ENCODE measurements around the gene GLDN.

Gene GLDN

DNA sequence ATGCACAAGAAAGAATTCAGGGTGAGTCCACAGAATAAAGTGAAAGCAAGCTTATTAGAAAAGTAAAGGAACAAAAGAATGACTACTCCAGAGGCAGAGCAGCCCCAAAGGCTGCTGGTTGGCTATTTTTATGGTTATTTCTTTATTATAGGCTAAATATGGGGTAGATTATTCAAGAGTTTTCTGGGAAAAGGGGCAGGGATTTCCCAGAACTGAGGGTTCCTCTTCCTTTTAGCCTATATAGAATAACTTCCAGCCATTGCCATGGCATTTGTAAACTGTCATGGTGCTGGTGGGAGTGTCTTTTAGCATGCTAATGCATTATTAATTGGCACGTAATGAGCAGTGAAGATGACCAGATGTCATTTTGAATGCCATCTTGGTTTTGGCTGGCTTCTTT is 13.6 kb downstream of the GLDN start:
- DNase-seq: no peak
- no peaks in the 10 kb centered on the region for H3K27me3 ChIP-seq
- H3K9me3 ChIP-seq: no peaks in the 10 kb centered on the region
- H3K4me1 ChIP-seq: no peaks in the 10 kb centered on the region; the same call in 1 of the 2 replicates
- TF ChIP-seq, protein P1, sequence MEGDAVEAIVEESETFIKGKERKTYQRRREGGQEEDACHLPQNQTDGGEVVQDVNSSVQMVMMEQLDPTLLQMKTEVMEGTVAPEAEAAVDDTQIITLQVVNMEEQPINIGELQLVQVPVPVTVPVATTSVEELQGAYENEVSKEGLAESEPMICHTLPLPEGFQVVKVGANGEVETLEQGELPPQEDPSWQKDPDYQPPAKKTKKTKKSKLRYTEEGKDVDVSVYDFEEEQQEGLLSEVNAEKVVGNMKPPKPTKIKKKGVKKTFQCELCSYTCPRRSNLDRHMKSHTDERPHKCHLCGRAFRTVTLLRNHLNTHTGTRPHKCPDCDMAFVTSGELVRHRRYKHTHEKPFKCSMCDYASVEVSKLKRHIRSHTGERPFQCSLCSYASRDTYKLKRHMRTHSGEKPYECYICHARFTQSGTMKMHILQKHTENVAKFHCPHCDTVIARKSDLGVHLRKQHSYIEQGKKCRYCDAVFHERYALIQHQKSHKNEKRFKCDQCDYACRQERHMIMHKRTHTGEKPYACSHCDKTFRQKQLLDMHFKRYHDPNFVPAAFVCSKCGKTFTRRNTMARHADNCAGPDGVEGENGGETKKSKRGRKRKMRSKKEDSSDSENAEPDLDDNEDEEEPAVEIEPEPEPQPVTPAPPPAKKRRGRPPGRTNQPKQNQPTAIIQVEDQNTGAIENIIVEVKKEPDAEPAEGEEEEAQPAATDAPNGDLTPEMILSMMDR (IDR thresholded peaks at IDR 0.05; ENCODE audit: low read depth, low read length): no peak
- no peak overlapping the region for H3K4me3 ChIP-seq (ENCODE audit: low read depth, low read length)
- H3K36me3 ChIP-seq: no peaks in the 10 kb centered on the region

DNA sequence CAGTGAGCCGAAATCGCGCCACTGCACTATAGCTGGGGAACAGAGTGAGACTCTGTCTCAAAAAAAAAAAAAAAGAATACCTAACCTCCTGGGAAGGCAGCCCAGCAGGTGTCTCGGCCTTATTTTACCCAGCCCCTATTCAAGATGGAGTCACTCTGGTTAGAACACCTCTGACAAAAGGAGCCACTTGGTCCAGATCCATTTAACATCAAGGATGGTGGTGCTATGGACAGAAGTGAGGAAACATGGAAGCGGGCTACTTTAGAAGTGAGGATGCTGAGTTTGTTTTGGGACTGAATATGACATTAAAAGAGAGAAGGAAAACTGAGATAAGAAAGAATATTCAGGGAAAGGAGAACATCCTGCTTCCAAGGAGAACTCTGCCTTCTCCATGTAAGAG is 14.7 kb downstream of the GLDN start:
- no peak overlapping the region for H3K4me3 ChIP-seq (ENCODE audit: low read depth, low read length)
- no peaks in the 10 kb centered on the region for H3K36me3 ChIP-seq
- no peaks in the 10 kb centered on the region for H3K27me3 ChIP-seq
- no peaks in the 10 kb centered on the region for H3K9me3 ChIP-seq
- DNase-seq: no peak
- TF ChIP-seq, protein P1 (IDR thresholded peaks at IDR 0.05; ENCODE audit: low read depth, low read length): no peak
- H3K4me1 ChIP-seq: no peaks in the 10 kb centered on the region; the same call in 1 of the 2 replicates

DNA sequence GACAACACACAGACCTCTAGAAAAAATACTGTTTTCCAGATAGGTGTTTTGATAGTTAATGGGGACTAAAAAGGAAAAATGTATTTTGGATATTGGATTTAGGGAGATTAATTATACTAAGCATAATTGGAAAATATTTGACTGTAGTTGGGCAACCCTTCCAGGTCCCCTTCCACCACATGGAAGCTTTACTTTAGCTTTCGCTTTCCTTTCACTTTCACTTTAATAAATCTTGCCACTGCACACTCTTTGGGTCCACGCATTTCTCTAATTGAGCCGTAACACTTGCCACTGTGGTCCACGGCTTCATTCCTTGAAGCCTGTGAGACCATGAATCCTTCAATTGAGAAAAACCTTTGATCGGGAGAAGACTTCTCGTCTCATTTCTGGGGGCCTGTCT is 15.5 kb downstream of the GLDN start:
- Histone ChIP-seq H3K9me3 (no peaks in the 10 kb centered on the region), H3K36me3 (no peaks in the 10 kb centered on the region), H3K4me3 (ENCODE audit: low read depth, low read length) (no peak overlapping the region), H3K27me3 (no peaks in the 10 kb centered on the region), H3K4me1 (no peaks in the 10 kb centered on the region; the same call in 1 of the 2 replicates)
- TF ChIP-seq, protein P1 (IDR thresholded peaks at IDR 0.05; ENCODE audit: low read depth, low read length): no peak
- DNase-seq: no peak

DNA sequence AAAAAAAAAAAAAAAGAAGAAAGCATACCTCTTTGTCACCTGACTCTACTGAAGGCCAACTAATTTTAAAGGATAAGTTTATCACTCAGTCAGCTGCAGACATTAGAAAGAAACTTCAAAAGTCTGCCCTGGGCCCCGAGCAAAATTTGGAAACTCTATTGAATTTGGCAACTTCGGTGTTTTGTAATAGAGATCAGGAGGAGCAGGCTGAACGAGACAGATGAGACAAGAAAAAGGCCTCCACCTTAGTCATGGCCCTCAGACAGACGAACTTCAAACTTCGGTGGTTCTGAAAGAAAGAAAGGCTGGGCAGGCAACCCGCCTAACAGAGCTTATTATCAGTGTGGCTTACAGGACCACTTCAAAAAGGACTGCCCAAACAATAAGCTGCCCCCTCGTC is 18.5 kb downstream of the GLDN start:
- DNase-seq: no peak
- Histone ChIP-seq H3K27me3 (no peaks in the 10 kb centered on the region), H3K9me3 (no peaks in the 10 kb centered on the region), H3K4me3 (ENCODE audit: low read depth, low read length) (no peak overlapping the region), H3K4me1 (no peaks in the 10 kb centered on the region; the same call in 1 of the 2 replicates), H3K36me3 (no peaks in the 10 kb centered on the region)
- TF ChIP-seq, protein P1 (IDR thresholded peaks at IDR 0.05; ENCODE audit: low read depth, low read length): no peak

DNA sequence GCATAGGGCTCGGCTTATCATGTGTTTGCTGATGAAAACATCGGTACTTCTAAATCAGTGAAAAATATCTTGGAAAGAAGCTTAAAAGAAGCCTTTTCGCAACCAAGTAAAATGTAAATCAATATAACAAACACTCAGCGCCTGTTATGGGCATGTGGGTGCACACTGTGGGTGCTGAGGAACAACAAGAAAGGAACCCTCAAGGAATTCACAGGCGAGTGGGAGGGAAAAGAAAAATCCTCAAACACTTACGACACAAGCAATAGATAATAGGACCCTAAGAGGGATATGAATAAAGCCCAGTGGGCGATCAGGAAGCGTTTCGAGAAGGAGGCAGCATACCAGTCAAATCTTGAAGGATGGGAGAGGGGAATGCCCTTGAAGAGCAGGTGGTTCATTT is 21.9 kb downstream of the GLDN start:
- TF ChIP-seq, protein P1 (IDR thresholded peaks at IDR 0.05; ENCODE audit: low read depth, low read length): no peak
- peaks cover 8% of the 10 kb centered on the region for H3K4me1 ChIP-seq
- H3K4me3 ChIP-seq (ENCODE audit: low read depth, low read length): no peak overlapping the region
- DNase-seq: no peak
- H3K9me3 ChIP-seq: no peaks in the 10 kb centered on the region
- no peaks in the 10 kb centered on the region for H3K27me3 ChIP-seq
- no peaks in the 10 kb centered on the region for H3K36me3 ChIP-seq

DNA sequence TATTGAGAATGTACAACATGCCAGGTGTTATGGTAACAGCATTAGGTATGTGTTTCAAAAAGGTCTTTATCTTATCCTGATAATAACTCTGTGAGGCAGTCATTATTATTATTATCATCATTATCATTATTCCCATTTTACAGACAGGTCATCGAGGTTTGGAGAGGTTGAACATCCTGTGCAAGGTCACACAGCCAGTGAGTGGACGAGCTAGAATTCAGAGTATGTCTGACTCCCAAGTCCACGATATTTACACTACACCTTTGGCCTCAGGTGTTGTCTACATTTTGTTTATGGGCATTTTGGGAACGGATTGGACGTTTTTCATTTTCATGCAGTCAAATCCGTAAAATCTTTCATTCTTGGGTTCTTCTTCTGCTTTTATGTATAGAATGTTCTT is 24.0 kb downstream of the GLDN start:
- Histone ChIP-seq H3K4me1 (peaks cover 18% of the 10 kb centered on the region), H3K9me3 (no peaks in the 10 kb centered on the region), H3K27me3 (no peaks in the 10 kb centered on the region), H3K36me3 (no peaks in the 10 kb centered on the region), H3K4me3 (ENCODE audit: low read depth, low read length) (no peak overlapping the region)
- DNase-seq: no peak
- TF ChIP-seq, protein P1 (IDR thresholded peaks at IDR 0.05; ENCODE audit: low read depth, low read length): no peak

All from BE2C (cell line).